ENCODE results near the gene STAP2. TPM values are rescaled to one million over a fixed set of nuclear protein-coding genes. Genes with fewer than 3 reads are reported as not detected.

STAP2 gene
- total RNA-seq, 1 donor from 2014 or later = 14.2 TPM

DNA sequence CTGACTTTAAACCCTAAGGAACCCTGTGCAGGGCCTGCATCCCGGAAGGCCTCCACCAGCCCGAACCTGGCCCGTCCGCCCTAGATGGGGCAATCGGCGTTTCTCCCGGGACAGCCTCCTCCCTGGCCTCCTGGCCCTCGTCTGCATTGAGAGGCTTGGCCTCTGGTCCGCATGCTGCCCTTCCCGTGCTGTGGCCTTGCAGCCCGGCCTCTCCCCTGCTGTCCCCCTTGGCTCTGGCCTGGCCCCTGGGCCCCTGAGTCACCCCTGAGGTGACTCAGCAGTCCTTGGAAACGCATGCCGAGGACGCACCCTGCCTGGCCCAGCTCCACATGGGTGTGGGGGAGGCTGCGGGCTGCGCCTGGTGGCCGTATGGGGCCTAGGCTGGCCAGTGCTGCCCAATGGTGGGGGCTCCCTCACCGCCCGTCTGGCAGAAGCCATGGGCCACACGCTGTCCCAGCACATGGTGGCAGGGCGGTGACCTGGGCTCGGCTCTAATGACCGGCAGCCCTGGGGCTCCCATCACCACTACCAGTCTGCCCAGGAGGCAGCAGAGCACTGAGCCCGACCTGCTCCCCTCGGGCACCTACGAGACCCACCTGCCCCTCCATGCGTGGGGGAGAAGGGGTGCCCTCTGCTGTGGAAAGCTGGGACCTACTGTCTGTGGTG, 36.0 kb upstream of the STAP2 start:
- Mint-ChIP-seq H3K27me3 (no peaks in the 10 kb centered on the region), H3K36me3 (ENCODE audit: low read depth) (peaks cover 6% of the 10 kb centered on the region), H3K27ac (no peak overlapping the region), H3K4me3 (no peak overlapping the region), H3K9me3 (no peaks in the 10 kb centered on the region), H3K4me1 (peaks cover 50% of the 10 kb centered on the region)
- intact Hi-C loops (cut with micrococcal nuclease) = no loop called here
- DNase-seq = no peak

DNA sequence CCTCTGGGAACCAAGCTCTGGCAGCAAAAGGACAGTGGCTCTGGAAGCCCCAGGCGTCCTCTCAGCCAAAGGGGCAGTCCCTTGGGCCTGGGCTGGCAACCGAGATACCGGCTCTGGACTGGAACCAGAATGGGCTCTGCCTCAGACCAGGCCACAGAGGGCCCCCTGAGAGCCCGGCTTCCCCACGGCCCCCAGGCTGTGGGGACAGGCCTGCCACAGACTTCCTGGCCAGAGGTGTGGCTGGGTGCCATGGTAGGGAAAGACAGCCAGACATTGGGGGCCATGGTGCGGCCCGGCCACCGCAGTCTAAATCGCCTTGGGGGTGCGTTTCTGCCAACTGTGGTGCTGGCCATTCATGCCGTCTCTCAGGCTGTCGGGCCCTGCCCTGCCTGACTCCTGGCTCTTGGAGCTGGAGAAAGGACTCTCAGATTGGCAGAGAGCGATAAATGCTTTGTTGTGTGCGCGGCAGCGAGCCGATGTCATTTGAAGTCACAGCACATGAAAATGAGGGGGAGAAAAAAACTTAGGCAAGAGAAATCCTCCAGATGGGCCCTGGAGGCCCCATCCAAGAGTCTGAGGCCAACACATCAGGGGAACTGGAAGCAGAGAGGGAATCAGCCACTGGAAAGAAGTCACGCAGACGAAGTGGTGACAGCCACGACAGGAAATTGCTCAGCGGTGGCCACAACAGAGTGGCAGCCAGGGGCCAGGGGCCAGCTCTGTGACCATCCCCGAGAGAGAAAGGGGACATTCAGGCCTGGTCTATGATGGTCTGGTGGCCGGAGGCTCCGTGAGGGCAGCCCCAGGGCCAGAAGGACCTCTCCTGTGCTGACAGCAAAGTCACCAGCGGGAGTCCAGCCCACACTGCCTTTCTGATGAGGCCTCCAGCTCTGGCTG, 35.2 kb upstream of the STAP2 start:
- no peaks in the 10 kb centered on the region for H3K9me3 Mint-ChIP-seq
- intact Hi-C loops (cut with micrococcal nuclease) = no loop called here
- peak overlapping the region; percentile 56 for H3K27ac Mint-ChIP-seq
- DNase-seq = no peak
- peaks cover 3% of the 10 kb centered on the region for H3K36me3 Mint-ChIP-seq (ENCODE audit: low read depth)
- peaks cover 48% of the 10 kb centered on the region for H3K4me1 Mint-ChIP-seq
- peak overlapping the region; percentile 19 for H3K4me3 Mint-ChIP-seq
- H3K27me3 Mint-ChIP-seq = no peaks in the 10 kb centered on the region

DNA sequence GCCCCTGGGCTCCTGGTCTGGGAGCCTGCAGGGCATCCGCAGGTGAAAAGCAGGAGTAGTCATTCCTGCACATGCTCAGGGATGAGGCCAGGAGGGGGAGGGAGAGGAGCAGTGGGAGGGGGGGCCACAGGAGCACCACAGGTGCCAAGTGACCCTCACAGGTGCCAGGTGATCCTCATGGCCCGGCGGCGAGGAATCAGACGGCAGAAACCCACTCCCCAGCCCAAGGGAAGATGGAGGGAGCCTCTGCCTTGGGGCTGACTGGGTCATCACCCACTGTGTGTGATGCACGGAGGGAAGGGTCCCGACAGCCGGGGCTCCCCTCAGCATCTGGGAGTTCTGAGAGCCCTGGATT, 34.4 kb upstream of the STAP2 start:
- Mint-ChIP-seq H3K4me3 (no peak overlapping the region), H3K4me1 (peaks cover 50% of the 10 kb centered on the region)

DNA sequence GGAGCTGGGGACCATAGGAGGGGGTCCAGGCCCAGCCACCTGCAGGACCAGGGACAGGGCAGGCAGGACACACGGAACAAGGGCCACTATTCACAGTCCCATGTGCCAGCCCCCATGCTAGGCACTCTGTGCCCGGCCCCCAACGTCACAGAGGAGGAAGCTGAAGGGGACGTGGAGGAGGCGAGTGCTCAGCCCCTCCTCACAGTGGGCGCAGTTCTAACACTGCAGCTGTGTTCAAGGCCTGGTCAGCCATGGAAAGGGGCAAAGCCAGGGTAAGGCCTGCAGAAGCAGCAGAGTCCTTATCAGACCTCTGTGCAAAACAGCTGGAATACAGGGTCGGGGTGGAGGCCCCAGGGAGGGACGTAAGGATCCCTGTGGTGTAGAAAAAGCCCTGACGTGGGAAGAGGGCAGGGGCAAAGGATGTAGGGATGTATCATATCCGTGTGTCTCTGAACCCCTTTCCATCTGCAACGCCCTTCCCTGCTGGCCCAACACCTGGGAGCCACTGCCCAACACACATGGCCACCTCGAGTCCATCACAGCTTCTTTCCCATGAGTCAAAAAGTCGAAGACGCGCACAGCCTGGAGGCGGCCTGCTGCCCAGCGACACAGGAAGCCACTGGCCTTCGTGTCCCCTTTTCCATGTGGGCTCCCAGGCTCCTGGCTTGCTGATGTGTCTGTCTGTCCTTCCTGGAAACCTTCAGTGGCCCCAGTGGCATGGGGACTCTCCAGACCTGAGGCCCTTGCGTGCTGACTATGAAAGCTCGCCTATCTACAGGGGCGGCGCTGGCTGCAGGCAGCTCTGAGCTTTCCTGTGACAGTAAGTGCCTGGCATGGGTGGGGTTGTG, 33.8 kb upstream of the STAP2 start:
- peaks cover 7% of the 10 kb centered on the region for H3K36me3 Mint-ChIP-seq (ENCODE audit: low read depth)
- H3K9me3 Mint-ChIP-seq = no peaks in the 10 kb centered on the region
- no peak overlapping the region for H3K27ac Mint-ChIP-seq
- DNase-seq = no peak
- H3K4me1 Mint-ChIP-seq = peaks cover 54% of the 10 kb centered on the region
- H3K27me3 Mint-ChIP-seq = no peaks in the 10 kb centered on the region
- intact Hi-C loops (cut with micrococcal nuclease) = no loop called here
- no peak overlapping the region for H3K4me3 Mint-ChIP-seq

More for the DNA sequence above, 34.4 kb upstream of the STAP2 start:
- intact Hi-C loops (cut with micrococcal nuclease) = no loop called here
- DNase-seq = no peak
- Mint-ChIP-seq H3K36me3 (ENCODE audit: low read depth) (peaks cover 7% of the 10 kb centered on the region), H3K27ac (no peak overlapping the region), H3K9me3 (no peaks in the 10 kb centered on the region), H3K27me3 (no peaks in the 10 kb centered on the region)

DNA sequence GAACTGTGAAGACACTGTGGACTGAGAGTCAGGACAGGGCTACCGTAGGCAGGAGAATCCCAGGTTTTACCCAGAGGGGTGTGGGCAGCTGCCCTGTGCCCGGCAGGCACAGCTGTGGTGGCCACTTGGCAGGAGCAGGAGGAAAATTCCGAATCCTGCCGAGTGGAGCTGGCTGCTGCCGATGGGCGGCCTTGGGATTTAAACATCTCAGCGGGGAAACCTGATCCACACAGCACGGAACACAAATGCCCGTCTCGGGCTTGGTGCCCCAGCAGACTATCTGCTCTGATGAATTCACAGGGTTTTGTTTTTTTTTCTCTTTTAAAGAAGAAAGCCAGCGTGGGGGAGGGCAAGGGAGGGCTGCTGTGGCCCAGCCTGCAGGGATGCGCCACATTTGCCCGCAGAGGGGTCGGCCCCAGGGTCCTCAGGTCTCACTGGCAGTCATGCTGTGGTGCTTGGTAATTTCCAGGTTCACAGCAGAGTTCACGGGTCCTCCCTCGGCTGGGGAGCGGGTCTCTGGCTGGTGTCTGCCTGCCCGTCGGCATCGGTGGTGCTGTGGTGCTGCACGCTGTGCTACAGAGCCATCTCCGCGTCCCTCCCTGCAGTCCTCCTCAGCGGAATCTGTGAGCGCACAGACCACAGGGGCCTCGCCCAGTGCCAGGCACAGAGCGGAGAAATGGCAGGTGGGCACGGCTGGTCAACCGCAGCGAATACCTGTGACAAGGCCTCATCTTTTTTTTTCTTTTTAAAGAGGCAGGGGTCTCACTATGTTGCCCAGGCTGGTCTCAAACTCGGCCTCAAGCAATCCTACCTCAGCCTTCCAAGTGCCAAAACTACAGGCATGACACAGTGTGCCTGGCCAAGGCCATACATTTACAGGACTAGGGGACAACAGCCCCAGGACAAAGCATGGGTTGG, 32.9 kb upstream of the STAP2 start:
- no peak for DNase-seq
- Mint-ChIP-seq H3K36me3 (ENCODE audit: low read depth) (peaks cover 12% of the 10 kb centered on the region), H3K4me1 (peaks cover 47% of the 10 kb centered on the region), H3K4me3 (peak overlapping the region; percentile 87), H3K27me3 (no peaks in the 10 kb centered on the region), H3K9me3 (no peaks in the 10 kb centered on the region), H3K27ac (peak overlapping the region; percentile 74)
- intact Hi-C loops (cut with micrococcal nuclease) = no loop called here

DNA sequence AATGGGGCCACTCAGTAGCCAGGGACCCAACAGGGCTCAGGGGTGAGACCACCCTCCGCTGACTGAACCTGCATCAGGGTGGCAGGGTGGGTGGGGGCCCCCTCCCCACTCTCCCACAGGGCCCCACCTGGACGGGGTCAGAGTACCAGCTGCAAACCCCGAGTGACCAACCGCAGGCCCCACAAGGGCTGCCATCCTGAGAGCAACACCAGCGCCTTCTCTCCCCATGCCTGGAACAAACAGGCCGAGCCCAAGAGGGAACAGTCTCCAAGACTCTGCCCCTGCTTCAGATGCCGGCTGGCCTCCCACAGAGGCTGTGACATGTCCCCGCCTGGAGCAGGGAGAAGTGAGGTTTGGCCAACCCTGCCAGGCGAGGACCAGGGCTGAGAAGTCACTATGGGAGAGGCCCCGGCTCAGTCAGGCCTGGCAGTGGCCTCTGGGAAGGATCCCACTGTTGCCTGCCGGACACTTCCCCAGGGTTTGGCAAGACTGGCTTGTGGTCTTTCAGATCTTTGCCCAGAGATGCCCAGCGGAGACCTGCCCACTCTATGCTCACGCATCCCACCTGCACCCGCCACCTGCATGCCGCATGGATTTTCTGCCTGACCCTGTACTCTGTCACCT, 31.9 kb upstream of the STAP2 start:
- intact Hi-C loops (cut with micrococcal nuclease) = no loop called here
- Mint-ChIP-seq H3K4me3 (peak overlapping the region; percentile 87), H3K36me3 (ENCODE audit: low read depth) (peaks cover 13% of the 10 kb centered on the region), H3K4me1 (peaks cover 37% of the 10 kb centered on the region), H3K9me3 (no peaks in the 10 kb centered on the region), H3K27ac (peak overlapping the region; percentile 74), H3K27me3 (no peaks in the 10 kb centered on the region)
- DNase-seq = peak; percentile 66

DNA sequence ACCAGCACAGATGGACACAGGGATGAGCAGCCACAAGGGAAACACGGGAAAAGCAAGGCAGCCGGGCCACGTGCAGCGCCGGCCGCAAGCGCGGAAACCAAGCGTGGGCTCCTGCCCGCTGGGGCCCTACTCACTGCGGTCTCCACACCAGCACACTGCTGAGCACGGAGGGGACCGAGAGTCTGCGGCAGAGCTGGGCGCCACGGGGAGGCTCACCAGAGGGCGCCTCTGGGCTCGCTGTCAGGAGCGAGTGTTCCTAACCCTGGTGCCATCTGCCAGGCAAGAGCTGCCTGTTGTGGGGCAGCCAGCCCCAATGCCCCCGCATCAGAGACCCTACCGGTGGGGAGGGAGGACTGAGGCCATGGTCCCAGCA, 31.2 kb upstream of the STAP2 start:
- Mint-ChIP-seq H3K27me3 (no peaks in the 10 kb centered on the region), H3K36me3 (ENCODE audit: low read depth) (peaks cover 13% of the 10 kb centered on the region), H3K4me3 (peak overlapping the region; percentile 87), H3K9me3 (no peaks in the 10 kb centered on the region), H3K27ac (peak overlapping the region; percentile 96), H3K4me1 (peaks cover 35% of the 10 kb centered on the region)
- intact Hi-C loops (cut with micrococcal nuclease) = loop anchor here (1.0 kb wide), 2 partner anchors 9 to 30 kb away; partner anchors contain the start of gene SH3GL1
- DNase-seq = peak; percentile 91

DNA sequence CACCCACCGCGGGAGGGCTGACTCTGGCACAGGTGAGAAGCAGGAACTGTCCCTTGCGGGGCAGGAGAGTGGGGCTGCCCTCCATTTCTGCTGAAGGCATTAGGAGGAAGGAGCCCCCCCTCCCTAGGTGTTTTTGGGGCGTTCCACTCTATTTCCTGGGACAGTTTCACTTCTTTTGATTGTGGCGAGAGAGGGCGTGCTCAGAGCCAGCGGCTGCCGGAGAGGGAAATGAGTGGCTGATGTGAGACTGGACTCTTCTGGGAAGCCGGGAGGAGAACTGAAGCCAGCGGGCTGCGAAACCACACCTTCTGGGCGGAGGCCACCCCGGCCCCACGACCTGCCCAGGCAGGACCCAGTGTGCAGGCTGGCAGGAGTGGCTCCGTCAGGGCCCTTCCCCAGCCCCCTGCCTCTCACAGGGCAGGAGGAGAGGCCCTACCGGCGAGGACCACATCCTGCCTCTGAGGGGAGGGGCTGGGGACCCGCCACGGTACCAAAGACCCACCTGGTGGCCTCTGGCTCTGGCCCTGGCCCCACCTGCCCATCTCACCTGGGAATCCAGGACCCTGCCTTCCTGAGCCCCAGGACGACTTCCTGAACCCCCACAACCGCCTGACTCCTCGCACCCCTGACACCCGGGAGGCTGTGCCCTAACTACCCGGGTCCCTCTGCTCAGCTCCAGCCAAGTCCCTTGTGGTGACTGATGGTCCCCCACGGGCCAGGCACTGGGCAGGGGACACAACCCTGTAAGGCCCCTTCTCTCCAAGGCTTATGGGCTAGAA, 30.7 kb upstream of the STAP2 start:
- no peaks in the 10 kb centered on the region for H3K27me3 Mint-ChIP-seq
- no peaks in the 10 kb centered on the region for H3K9me3 Mint-ChIP-seq
- peaks cover 13% of the 10 kb centered on the region for H3K36me3 Mint-ChIP-seq (ENCODE audit: low read depth)
- H3K27ac Mint-ChIP-seq = peak overlapping the region; percentile 96
- peak; percentile 96 for DNase-seq
- peaks cover 35% of the 10 kb centered on the region for H3K4me1 Mint-ChIP-seq
- H3K4me3 Mint-ChIP-seq = peak overlapping the region; percentile 87
- intact Hi-C loops (cut with micrococcal nuclease) = loop anchor here (1.0 kb wide), 2 partner anchors 10 to 31 kb away; partner anchors contain the start of gene SH3GL1

DNA sequence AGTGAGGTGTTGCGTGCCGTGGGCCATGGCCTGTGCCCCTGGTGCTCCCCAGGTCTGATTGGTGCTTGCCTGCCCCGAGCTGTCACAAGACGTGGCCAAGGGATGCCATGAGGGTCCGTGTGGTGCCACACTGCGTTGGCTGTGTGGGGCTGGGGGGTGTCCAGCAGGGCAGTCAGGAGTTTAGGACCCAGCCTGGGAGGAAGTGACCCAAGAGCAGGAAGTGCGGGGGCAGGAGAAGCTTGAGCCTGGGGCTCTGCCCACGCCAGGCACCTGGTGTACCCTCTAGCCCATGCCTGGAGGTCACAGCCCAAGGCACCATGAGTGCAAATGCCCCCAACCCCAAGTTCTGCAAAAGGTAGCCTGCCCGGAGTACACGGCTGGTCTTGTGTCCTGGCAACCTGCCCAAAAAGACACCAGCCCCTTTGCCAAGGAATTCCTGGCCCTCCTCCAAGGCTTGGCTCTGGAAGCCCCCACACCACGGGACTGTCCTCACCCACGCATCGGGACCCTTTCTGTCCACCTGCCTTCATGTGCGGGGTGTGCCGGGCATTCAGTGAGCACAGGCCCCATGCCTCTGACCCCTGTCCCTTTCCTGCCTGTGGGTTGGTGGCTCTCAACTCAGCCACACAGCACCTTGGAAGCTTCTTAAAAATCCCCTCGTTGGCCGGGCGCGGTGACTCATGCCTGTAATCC, 29.6 kb upstream of the STAP2 start:
- no peak for DNase-seq
- H3K4me1 Mint-ChIP-seq = peaks cover 29% of the 10 kb centered on the region
- H3K36me3 Mint-ChIP-seq (ENCODE audit: low read depth) = peaks cover 17% of the 10 kb centered on the region
- no peaks in the 10 kb centered on the region for H3K9me3 Mint-ChIP-seq
- peak overlapping the region; percentile 87 for H3K4me3 Mint-ChIP-seq
- no peaks in the 10 kb centered on the region for H3K27me3 Mint-ChIP-seq
- peak overlapping the region; percentile 96 for H3K27ac Mint-ChIP-seq
- intact Hi-C loops (cut with micrococcal nuclease) = no loop called here

DNA sequence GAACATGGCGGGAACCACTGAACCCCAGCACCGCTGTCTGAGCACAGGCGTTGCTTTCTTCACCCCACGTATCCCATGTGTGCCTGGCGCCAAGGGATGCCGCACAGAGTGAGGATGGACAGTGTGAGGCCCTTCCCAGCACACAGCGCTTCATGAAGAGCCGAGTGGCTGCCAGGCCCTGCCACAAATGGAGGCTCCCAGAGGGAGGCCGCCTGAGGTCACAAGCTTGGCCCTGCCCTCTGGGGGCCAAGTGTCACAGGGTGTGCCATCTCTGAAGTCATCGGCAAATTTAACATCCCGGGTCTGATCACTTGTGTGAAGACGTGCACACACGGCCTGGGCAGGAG, 29.1 kb upstream of the STAP2 start:
- H3K4me3 Mint-ChIP-seq = peak overlapping the region; percentile 26
- H3K4me1 Mint-ChIP-seq = peaks cover 29% of the 10 kb centered on the region
- intact Hi-C loops (cut with micrococcal nuclease) = no loop called here
- DNase-seq = no peak
- peak overlapping the region; percentile 35 for H3K27ac Mint-ChIP-seq
- peaks cover 17% of the 10 kb centered on the region for H3K36me3 Mint-ChIP-seq (ENCODE audit: low read depth)
- H3K9me3 Mint-ChIP-seq = no peaks in the 10 kb centered on the region
- H3K27me3 Mint-ChIP-seq = no peaks in the 10 kb centered on the region

DNA sequence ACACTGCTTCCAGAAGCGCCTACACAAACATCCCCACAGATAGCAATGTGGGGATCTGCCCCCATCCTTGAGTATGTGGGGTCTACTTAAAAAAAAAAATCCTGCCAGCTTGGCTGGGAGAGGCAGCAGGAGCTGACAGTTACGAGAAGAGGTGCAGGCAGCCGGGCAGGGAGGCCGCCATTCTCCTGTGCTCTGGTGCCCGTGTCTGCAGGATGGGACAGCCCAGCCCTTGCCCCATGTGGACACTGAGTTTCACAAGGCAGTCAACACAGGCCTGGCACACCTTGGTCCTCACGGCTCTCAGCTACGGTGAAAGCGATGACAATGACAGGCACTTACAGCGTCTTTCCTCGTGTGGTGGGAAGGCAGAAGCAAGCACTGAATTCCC, 28.7 kb upstream of the STAP2 start:
- intact Hi-C loops (cut with micrococcal nuclease) = no loop called here
- H3K27ac Mint-ChIP-seq = peak overlapping the region; percentile 35
- H3K36me3 Mint-ChIP-seq (ENCODE audit: low read depth) = peaks cover 20% of the 10 kb centered on the region
- DNase-seq = no peak
- peaks cover 27% of the 10 kb centered on the region for H3K4me1 Mint-ChIP-seq
- no peaks in the 10 kb centered on the region for H3K9me3 Mint-ChIP-seq
- no peak overlapping the region for H3K4me3 Mint-ChIP-seq
- no peaks in the 10 kb centered on the region for H3K27me3 Mint-ChIP-seq

Measured in activated CD4-positive, alpha-beta T cell treated with anti-CD3 and anti-CD28 coated beads, Interleukin-2, amount 10 ng/mL, durations not matched to agents 24 days and 14 days (primary cell).